ENCODE results near the gene LPP. TPM values are rescaled to one million over a fixed set of nuclear protein-coding genes. Genes with fewer than 3 reads are reported as not detected.

Gene LPP
- total RNA-seq, 1 donor from 2014 or later: 218 TPM

DNA sequence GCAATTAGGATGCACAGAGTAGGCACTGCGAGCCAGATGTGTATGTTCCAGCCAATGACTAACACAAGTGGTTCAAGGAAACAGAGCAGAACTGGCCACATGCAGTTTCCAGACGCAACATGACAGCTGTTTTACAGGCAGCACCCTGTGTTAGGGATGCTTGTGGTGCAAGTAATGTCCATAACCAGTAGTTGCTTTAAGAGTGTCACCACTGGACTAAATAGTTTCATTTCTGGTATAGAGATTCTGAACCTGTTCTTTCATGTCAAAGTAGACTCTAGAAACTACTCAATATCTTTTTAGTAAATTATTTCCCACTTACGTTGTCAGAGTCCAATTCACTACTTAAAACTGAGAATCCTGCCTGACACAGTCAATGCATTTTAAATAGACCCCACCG lies 14.5 kb upstream of the LPP start:
- DNase-seq (ENCODE audit: low read depth): no peak
- no peaks in the 10 kb centered on the region for H3K27me3 ChIP-seq (ENCODE audit: control insufficient read depth, insufficient read depth, low read length)
- H3K36me3 ChIP-seq (ENCODE audit: control insufficient read depth, insufficient read depth, low read length): no peaks in the 10 kb centered on the region
- no peak overlapping the region for H3K4me3 ChIP-seq (ENCODE audit: low read depth, low read length)
- TF ChIP-seq CTCF (IDR thresholded peaks at IDR 0.05; ENCODE audit: insufficient read depth, low read length, poor library complexity, severe bottlenecking): no peak

- Histone ChIP-seq H3K4me3 (ENCODE audit: low read depth, low read length) (no peak overlapping the region), H3K27me3 (ENCODE audit: control insufficient read depth, insufficient read depth, low read length) (no peaks in the 10 kb centered on the region), H3K36me3 (ENCODE audit: control insufficient read depth, insufficient read depth, low read length) (no peaks in the 10 kb centered on the region)
- no peak for TF ChIP-seq CTCF (IDR thresholded peaks at IDR 0.05; ENCODE audit: insufficient read depth, low read length, poor library complexity, severe bottlenecking)
- no peak for DNase-seq (ENCODE audit: low read depth)
These were observed 7.7 kb upstream of the LPP start for GRCh38 chr3:188146219-188146618.

DNA sequence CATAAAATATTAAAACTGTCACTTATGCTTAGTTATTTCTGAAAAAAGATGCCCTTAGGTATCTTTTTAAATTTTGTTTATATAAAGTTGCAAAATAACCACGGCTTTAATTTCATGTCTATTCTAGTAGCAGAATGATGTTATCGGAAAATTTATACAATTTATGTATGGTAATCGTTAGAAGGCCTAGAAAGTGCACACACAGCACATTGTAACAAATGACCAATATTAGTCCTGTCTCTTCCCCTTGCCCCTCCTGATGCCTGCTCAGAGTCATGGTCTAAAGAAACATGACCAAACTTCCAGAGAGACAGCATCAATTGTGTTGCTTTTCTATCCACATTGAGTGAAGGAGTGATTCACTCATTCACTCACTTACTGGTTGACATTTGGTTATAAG lies 6.2 kb upstream of the LPP start:
- no peak for TF ChIP-seq CTCF (IDR thresholded peaks at IDR 0.05; ENCODE audit: insufficient read depth, low read length, poor library complexity, severe bottlenecking)
- DNase-seq (ENCODE audit: low read depth): no peak
- Histone ChIP-seq H3K4me3 (ENCODE audit: low read depth, low read length) (no peak overlapping the region), H3K36me3 (ENCODE audit: control insufficient read depth, insufficient read depth, low read length) (no peaks in the 10 kb centered on the region), H3K27me3 (ENCODE audit: control insufficient read depth, insufficient read depth, low read length) (no peaks in the 10 kb centered on the region)

DNA sequence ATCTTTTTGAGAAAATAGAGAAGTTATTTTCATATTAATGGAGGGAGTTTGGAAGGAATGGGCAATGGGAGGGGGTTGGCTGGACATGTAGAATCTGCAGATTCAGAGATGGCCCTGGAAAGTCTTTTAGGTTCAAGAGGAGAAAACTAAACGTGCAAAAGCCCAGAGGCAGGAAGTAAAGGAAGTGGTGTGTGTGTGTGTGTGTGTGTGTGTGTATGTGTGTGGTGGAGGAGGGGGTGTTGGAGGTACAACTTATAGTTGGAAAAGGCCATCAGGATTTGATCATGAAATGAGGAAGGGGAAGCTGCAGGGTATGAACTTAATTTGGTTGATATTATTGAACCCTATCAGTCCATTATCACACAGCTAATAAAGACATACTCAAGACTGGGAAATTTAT lies 5.6 kb upstream of the LPP start:
- Histone ChIP-seq H3K4me3 (ENCODE audit: low read depth, low read length) (no peak overlapping the region), H3K27me3 (ENCODE audit: control insufficient read depth, insufficient read depth, low read length) (no peaks in the 10 kb centered on the region), H3K36me3 (ENCODE audit: control insufficient read depth, insufficient read depth, low read length) (no peaks in the 10 kb centered on the region)
- TF ChIP-seq CTCF (IDR thresholded peaks at IDR 0.05; ENCODE audit: insufficient read depth, low read length, poor library complexity, severe bottlenecking): no peak
- no peak for DNase-seq (ENCODE audit: low read depth)

GRCh38 chr3:188149587-188149986 lies 4.4 kb upstream of the LPP start:
- no peak overlapping the region for H3K4me3 ChIP-seq (ENCODE audit: low read depth, low read length)
- H3K36me3 ChIP-seq (ENCODE audit: control insufficient read depth, insufficient read depth, low read length): no peaks in the 10 kb centered on the region
- H3K27me3 ChIP-seq (ENCODE audit: control insufficient read depth, insufficient read depth, low read length): no peaks in the 10 kb centered on the region
- no peak for TF ChIP-seq CTCF (IDR thresholded peaks at IDR 0.05; ENCODE audit: insufficient read depth, low read length, poor library complexity, severe bottlenecking)
- no peak for DNase-seq (ENCODE audit: low read depth)

GRCh38 chr3:188150982-188151381 lies 3.0 kb upstream of the LPP start:
- Histone ChIP-seq H3K36me3 (ENCODE audit: control insufficient read depth, insufficient read depth, low read length) (no peaks in the 10 kb centered on the region), H3K27me3 (ENCODE audit: control insufficient read depth, insufficient read depth, low read length) (no peaks in the 10 kb centered on the region), H3K4me3 (ENCODE audit: low read depth, low read length) (no peak overlapping the region)
- no peak for DNase-seq (ENCODE audit: low read depth)
- no peak for TF ChIP-seq CTCF (IDR thresholded peaks at IDR 0.05; ENCODE audit: insufficient read depth, low read length, poor library complexity, severe bottlenecking)

Data from kidney epithelial cell (primary cell).